HepG2 (cell line): ENCODE data around the gene HMCN2. TPM values are rescaled to one million over a fixed set of nuclear protein-coding genes. Genes with fewer than 3 reads are reported as not detected.

ENCODE experiments used
- ATF7-NPFF ChIP-seq: sonication (generic); formaldehyde crosslinking; IDR thresholded peaks from 2 replicates; pipeline ENCODE4 v1.8.1; 2023; ENCODE audit warnings: mild to moderate bottlenecking, low read depth, missing genetic modification reagents, moderate library complexity
- CHCHD3 ChIP-seq: sonication (generic); formaldehyde crosslinking; IDR thresholded peaks from 2 replicates; pipeline ENCODE4 v1.8.0; 2022; ENCODE audit warnings: mild to moderate bottlenecking, missing genetic modification reagents, moderate library complexity
- FOXO4 ChIP-seq: sonication (generic); formaldehyde crosslinking; conservative IDR thresholded peaks from 2 replicates; pipeline ENCODE4 v1.8.1; 2023; ENCODE audit warnings: missing genetic modification reagents
- HMG20B ChIP-seq: conservative IDR thresholded peaks from 2 replicates; pipeline ENCODE4 v1.6.1; 2016; ENCODE audit warnings: missing genetic modification reagents, missing compliant biosample characterization
- KAT2B ChIP-seq: fragments of 150-350 bp; IDR thresholded peaks from 2 replicates; pipeline ENCODE4 v1.6.1; 2014; ENCODE audit warnings: low read depth, low read length, borderline replicate concordance
- MIER2 ChIP-seq: IDR thresholded peaks from 2 replicates; pipeline ENCODE4 v1.6.1; 2016; ENCODE audit warnings: missing biosample characterization, missing genetic modification reagents
- MNT ChIP-seq: fragments of 450-650 bp; IDR thresholded peaks from 2 replicates; pipeline ENCODE4 v1.6.1; 2016
- PATZ1 ChIP-seq: sonication (generic); formaldehyde crosslinking; IDR thresholded peaks from 2 replicates; pipeline ENCODE4 v1.4.0; 2020; ENCODE audit warnings: missing genetic modification reagents
- PBX2 ChIP-seq: IDR thresholded peaks from 2 replicates; pipeline ENCODE4 v1.6.1; 2016; ENCODE audit warnings: control low read depth
- REST ChIP-seq, 2 experiments: IDR thresholded peaks; 2 replicates each; pipeline ENCODE4 v1.6.1; 2011 to 2012; ENCODE audit warnings: low read length in 2 of 2, borderline replicate concordance in 1 of 2, low read depth in 1 of 2, mild to moderate bottlenecking in 1 of 2, moderate library complexity in 1 of 2
- SP140L ChIP-seq: sonication (generic); formaldehyde crosslinking; IDR thresholded peaks from 2 replicates; pipeline ENCODE4 v1.4.0; 2020; ENCODE audit warnings: missing genetic modification reagents, borderline replicate concordance
- ZFY ChIP-seq: sonication (generic); formaldehyde crosslinking; IDR thresholded peaks from 2 replicates; pipeline ENCODE4 v1.4.0; 2020; ENCODE audit warnings: missing genetic modification reagents
- ZNF776 ChIP-seq: sonication (generic); formaldehyde crosslinking; IDR thresholded peaks from 2 replicates; pipeline ENCODE4 v1.4.0; 2020; ENCODE audit warnings: mild to moderate bottlenecking, missing genetic modification reagents
- ZNF780A ChIP-seq: sonication (generic); formaldehyde crosslinking; IDR thresholded peaks from 2 replicates; pipeline ENCODE4 v1.8.0; 2022; ENCODE audit warnings: mild to moderate bottlenecking, missing genetic modification reagents, moderate library complexity
- ZNF879 ChIP-seq: sonication (generic); formaldehyde crosslinking; IDR thresholded peaks from 2 replicates; pipeline ENCODE4 v1.8.1; 2023; ENCODE audit warnings: missing genetic modification reagents
- polyA plus RNA-seq, 8 experiments: library from polyadenylated mRNA; depleted of rRNA in 3 of 8; stranded (reverse) in 7 of 8; unstranded in 1 of 8; fragments of >200 nt; fragmentation: Illumina TruSeq in 4 of 8; extraction: Trizol in 4 of 8; gene quantifications; 2 replicates each; pipeline versions ENCODE4 v1.2.1 to v1.2.3, GENCODE V29; 2011 to 2016; ENCODE audit warnings: low read depth in 4 of 8, missing spikeins in 1 of 8, mixed read lengths in 1 of 8; ENCODE audit not compliant: insufficient read depth in 1 of 8
- total RNA-seq, 5 experiments: library from RNA; depleted of rRNA; stranded (reverse); fragments of >200 nt; fragmentation: Illumina TruSeq; extraction: Trizol; gene quantifications; 2 replicates each; pipeline ENCODE4 v1.2.3, GENCODE V29; 2016; ENCODE audit warnings: low read depth in 1 of 5
- TF ChIP-seq, protein P1 (sequence below): sonication (generic); formaldehyde crosslinking; IDR thresholded peaks from 2 replicates; pipeline ENCODE4 v1.4.0; 2020; ENCODE audit warnings: missing genetic modification reagents, borderline replicate concordance

The HMCN2 gene
- total and polyA plus RNA-seq, 2 of the 13 experiments (the other 11 are each of a cell fraction or from before 2014, with no cell fraction given), result 0.09 TPM; not detected in 1

- TF ChIP-seq MNT, result no peak
- TF ChIP-seq CHCHD3 (CRISPR knock-in tag), result 0 out of 2 replicates have a peak, but pooled peaks have one; percentile 35
- TF ChIP-seq REST (IDR thresholded peaks at IDR 0.05; ENCODE audit: borderline replicate concordance in 1 of 2, low read depth in 1 of 2, low read length in 2 of 2), result peak in 1 of 2 experiments; percentile 94
- peak; percentile 97 for TF ChIP-seq MIER2
- 0 out of 2 replicates have a peak, but pooled peaks have one; percentile 34 for TF ChIP-seq PATZ1 (CRISPR knock-in tag)
- no peak for TF ChIP-seq HMG20B (CRISPR knock-in tag)
- TF ChIP-seq ZNF780A (CRISPR knock-in tag), result no peak
- TF ChIP-seq, protein P1, sequence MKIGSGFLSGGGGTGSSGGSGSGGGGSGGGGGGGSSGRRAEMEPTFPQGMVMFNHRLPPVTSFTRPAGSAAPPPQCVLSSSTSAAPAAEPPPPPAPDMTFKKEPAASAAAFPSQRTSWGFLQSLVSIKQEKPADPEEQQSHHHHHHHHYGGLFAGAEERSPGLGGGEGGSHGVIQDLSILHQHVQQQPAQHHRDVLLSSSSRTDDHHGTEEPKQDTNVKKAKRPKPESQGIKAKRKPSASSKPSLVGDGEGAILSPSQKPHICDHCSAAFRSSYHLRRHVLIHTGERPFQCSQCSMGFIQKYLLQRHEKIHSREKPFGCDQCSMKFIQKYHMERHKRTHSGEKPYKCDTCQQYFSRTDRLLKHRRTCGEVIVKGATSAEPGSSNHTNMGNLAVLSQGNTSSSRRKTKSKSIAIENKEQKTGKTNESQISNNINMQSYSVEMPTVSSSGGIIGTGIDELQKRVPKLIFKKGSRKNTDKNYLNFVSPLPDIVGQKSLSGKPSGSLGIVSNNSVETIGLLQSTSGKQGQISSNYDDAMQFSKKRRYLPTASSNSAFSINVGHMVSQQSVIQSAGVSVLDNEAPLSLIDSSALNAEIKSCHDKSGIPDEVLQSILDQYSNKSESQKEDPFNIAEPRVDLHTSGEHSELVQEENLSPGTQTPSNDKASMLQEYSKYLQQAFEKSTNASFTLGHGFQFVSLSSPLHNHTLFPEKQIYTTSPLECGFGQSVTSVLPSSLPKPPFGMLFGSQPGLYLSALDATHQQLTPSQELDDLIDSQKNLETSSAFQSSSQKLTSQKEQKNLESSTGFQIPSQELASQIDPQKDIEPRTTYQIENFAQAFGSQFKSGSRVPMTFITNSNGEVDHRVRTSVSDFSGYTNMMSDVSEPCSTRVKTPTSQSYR (CRISPR knock-in tag), result 0 out of 2 replicates have a peak, but pooled peaks have one; percentile 19
- no peak for TF ChIP-seq ZNF776 (CRISPR knock-in tag)
- no peak for TF ChIP-seq KAT2B
- no peak; the same call in 1 of the 2 replicates for TF ChIP-seq SP140L (CRISPR knock-in tag)
- no peak for TF ChIP-seq ZNF879 (CRISPR knock-in tag)
- TF ChIP-seq FOXO4, result 0 out of 2 replicates have a peak, but pooled peaks have one; percentile 42
- peak; percentile 58; the same call in 1 of the 2 replicates for TF ChIP-seq ATF7-NPFF (CRISPR knock-in tag)
- TF ChIP-seq ZFY (CRISPR knock-in tag), result 0 out of 2 replicates have a peak, but pooled peaks have one; percentile 18
- no peak for TF ChIP-seq PBX2 (CRISPR knock-in tag)
These were observed 33.2 kb downstream of the HMCN2 start (continued) for GRCh38 chr9:130298662-130299279.
